Glomerular visceral epithelial cell (primary cell): ENCODE measurements around the gene RAB43.
"Not testable (repeated sequence)": the region's sequence is repeated elsewhere in the genome, so short reads cannot be mapped to it uniquely, and the experiment has no call there.

Experiments
- DNase-seq: peaks from one replicate; pipeline ENCODE4 v3.0.0-alpha.2; 2016; ENCODE audit errors: extremely low spot score

Gene RAB43

DNA sequence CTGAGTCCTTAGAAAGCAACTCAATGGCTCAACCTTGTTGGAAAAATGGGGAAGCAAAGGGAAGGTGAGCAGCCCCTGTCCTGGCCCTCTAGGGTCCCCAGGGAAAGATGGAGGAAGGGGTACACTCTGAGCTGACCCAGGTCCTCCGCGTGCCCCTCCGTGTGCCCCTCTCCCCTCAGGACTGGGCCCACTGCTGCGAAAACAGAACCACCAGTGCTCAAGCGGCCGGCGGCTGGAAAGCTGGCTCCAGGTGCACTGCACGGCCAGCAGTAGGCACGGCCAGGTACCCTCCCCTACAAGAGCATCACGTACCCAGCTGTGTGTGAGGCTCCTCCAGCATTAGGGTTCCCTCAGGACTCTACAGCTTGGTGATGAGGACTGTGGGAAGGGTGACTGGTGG, 26.3 kb downstream of the RAB43 start:
- DNase-seq, result no peak

DNA sequence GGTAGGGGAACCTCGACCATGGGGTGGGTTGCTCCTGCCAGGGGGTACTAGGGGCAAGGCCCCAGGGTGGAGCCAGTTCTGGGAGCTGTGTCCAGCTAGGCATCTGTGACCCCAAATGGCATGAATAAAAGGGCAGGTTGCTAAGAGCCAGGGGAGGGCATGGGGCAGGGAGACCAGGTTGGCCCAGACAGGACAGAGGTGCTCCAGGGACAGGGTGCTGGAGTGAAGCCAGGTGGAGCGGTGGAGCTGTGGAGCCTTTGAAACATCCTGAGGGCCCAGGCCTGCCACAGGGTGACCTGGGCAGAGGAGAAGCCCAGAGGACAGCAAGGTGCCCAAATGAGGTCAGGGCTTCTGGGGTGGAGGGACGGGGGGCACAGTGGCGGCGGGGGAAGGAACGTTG, 33.3 kb downstream of the RAB43 start:
- DNase-seq, result not testable (repeated sequence)

DNA sequence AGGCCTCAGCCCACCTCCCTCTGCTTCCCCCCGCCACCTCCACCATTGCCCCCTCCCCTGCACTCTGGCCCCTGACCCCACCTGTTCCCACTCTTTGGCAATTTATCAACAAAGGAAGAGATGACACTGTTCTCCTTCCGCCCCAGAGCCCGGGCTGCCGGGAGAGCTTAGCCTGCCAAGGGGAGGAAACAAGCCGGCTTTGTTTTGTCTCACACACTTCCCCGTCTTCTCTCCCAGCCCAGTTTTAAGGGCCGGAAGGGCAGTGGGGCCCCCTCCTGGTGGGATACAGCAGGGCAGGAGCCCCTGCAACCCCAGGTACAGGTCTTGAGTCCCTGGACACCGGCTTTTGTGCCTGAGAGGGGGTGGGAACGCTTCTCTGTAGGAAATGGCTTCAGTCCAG, 33.7 kb downstream of the RAB43 start:
- DNase-seq, result not testable (repeated sequence)

DNA sequence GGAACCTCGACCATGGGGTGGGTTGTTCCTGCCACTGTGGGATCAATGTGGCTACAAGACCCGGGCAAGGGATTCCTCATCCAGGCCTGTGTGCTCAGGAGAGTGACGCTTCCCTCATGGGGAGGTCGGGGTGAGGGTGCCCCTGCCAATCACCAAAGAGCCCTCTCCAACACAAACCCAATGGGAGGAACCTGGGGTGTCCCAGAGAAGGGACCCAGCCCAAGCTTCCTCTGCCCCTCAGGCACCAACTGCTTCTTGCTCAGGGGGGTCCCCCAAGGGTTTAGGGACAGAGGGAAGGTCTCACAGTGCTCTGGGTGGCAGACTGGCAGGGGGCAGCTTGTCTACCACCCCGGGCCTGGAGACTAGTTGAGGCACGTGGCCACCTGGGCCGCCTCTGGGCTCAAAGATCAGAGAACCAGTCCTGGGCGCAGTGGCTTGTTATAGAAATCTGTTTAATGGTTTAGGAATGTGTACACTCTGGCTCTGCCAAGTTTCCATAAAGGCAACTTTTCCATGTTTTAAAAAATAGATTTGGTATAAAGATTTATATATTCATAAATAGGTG, 34.4 kb downstream of the RAB43 start:
- no peak for DNase-seq

DNA sequence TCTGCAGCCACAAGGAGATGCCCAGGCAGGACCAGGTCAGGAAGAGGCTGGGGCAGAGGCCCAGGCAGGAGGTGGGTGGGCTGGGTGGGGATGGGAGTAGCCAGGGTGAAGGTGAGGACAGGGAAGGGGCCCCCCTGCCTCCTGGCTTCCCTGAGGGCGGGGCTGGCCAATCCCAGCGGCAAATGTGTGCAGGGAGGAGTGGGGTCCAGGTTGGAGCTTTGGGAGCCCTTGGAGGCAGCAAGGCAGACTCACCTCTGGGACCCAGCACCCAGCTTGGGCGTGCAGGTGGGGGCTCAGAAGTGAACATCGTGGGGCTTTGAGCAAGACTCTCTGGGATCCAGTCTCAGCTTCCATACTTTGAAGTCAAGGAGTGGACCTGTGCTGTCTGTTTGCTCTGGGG, 35.8 kb downstream of the RAB43 start:
- no peak for DNase-seq

DNA sequence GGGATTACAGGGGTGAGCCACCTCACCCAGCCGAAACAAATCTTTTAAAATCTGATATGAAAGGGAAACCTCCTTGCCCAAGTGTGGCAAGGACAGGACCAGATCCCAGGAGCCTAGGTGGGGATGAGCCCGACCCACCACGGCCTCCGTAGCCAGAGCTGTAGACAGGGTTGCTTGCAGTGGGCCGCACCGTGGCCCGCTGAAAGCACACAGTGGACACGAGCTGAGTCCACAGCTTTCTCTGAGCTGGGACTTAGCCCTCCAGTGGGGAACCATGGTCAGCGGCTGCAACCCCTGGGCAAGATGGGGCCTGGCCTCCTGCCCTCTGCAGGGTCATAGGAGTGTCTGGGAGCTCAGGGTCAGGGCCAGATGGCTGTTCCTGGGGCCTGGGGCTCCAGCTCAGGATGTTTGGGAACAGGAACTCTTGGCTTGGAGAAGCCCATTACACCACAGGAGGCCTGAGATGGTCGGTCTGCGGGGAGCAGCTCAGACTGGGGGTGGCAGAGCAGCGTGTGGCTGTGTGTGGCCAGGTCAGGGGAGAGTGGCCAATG, 36.4 kb downstream of the RAB43 start:
- no peak for DNase-seq

DNA sequence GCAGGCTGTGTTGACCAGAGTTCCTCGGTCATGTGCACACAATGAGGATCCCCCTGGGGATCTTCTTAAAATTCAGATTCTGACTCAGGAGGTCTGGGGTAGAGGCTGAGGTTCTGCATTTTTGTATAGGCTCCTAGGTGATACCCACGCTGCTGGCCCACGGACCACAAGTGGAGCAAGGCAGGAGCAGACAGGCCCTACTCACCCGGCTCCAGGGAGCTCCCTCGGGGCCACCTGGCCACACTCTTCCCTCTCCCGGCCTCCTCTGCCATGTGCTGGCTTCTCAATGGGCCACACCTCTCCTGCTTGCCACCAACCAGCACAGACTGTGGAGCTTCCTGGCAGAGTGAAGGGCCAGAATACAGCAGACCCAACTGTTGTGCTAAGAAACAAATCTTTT, 37.1 kb downstream of the RAB43 start:
- no peak for DNase-seq

DNA sequence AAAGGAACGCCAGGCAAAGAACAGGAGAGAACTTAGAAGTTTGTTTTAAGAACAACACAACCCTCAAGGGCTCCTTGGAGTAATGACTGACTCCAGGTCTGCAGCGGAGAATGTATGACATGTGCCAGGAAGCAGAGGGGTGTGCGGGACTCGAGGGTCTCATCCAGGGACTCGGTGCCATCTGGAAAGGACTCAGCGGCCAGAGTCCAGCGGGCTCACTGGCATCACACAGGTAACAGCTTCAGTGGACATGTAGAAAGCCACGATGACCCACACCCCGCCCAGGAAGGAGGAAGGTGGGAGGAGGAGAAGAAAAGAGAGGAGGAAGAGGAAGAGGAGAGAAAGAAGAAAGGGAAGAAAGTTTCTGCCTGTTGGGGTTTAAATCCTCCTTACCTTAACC, 39.6 kb downstream of the RAB43 start:
- DNase-seq, result no peak

DNA sequence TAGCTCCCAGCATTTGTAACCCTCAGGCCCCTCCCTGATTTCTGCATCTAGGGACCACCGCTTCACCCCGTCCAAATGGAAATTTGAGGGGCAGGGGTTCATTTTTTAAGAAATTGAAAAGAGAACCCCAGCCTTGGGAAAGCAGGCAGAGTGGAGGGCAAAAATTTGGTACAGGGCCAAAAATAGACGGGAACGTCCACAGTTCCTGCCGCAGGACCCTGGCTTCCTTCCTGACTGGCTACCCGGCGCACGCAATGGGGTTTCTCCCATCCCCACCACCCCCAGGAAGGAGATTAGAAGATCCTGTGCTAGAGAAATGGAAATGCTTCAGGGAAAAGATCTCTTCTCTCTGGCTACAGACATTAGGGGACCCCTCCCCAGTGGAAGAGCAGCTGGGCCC, 40.1 kb downstream of the RAB43 start:
- no peak for DNase-seq

DNA sequence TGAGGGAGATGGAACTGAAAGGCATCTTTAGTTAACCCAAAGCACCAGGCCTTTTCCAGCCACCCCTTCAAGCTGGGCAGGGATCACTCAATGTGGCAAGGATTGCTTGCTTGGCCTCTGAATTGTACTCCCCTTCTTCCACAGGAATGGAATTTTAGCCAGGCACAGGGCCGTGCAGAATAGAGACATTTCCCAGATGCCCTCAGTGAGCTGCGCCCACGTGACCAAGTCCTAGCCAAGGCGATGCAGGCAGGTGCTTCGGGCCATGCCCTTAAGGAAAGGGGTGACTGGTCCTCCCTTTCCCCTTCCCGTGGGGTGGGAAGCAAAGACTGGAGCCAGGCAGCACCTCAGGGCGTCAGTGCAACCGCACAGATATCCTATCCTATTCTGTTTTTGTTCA, 43.1 kb downstream of the RAB43 start:
- no peak for DNase-seq

DNA sequence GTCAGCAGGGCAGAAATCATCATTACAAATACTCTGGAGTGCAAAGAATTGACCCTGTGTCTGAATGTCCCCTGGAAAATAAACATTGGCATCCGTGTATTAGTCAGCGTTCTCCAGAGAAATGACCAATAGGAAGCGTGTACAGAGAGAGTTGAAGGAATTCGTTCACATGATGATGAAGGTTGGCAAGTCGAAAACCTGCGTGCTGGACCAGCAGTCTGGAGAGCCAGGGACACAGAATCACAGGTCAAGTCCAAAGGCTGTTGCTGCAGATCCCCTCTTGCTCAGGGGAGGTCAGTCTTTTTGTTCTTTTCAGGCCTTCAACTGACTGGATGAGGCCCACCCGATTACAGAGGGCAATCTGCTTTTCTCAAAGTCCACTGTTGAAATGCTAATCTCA, 44.4 kb downstream of the RAB43 start:
- no peak for DNase-seq

DNA sequence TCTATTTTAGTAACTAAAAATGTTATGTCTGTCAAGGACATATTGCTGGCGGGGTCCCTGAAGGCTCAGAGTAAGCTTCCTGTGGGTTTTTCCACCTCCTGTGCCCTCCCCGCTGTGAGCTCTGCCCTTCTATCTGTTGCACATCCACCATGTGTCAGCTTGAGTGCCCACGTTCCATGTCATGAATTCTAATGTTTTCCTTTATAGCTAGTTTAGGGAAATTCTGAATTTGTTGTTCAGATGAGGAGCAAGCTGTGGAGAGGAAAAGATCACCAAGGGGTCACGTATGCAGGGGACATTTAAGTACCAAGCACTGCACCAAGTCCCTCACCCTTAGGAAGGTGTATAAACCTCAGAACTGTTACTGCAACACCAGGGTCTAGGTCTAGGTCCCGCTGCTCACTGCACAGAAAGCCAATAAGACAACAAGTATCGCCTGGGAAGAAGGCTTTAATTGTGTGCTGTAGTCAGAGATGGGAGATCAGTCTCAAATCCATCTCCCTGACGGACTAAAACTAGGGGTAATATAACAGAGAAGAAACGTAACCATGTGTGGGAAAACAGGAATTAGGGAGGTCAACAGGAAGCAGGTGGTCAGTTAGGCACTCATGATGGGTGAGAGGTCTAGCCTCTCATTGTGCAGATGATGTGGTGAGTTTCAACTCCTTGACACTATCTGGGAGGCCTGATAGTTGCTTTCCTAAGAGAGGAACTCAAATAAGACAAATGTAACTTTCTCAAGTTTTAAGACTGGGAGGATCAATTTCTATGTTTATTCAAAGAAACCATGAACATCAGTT, 51.3 kb downstream of the RAB43 start:
- DNase-seq, result no peak

DNA sequence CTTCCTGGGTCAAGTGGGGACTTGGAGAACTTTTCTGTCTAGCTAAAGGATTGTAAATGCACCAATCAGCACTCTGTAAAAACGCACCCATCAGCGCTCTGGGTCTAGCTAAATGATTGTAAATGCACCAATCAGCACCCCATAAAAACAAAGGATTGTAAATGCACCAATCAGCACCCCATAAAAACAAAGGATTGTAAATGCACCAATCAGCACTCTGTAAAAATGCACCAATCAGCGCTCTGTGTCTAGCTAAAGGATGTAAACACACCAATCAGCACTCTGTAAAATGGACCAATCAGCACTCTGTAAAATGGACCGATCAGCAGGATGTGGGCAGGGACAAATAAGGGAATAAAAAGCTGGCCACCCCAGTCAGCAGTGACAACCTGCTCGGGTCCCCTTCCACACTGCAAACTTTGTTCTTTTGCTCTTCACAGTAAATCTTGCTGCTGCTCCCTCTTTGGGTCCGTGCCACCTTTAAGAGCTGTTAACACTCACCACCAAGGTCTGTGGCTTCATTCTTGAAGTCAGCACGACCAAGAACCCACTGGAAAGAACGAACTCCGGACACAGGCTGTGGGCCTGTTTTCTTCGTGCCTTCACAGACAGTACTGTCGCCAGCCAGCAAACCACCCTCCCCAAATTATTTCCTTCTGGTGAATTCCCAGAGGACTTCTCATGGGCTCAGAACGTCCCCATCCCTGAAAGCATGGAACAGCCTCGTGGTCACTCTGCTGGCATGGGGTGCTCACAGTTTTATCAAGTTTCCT, 52.1 kb downstream of the RAB43 start:
- not testable (repeated sequence) for DNase-seq

DNA sequence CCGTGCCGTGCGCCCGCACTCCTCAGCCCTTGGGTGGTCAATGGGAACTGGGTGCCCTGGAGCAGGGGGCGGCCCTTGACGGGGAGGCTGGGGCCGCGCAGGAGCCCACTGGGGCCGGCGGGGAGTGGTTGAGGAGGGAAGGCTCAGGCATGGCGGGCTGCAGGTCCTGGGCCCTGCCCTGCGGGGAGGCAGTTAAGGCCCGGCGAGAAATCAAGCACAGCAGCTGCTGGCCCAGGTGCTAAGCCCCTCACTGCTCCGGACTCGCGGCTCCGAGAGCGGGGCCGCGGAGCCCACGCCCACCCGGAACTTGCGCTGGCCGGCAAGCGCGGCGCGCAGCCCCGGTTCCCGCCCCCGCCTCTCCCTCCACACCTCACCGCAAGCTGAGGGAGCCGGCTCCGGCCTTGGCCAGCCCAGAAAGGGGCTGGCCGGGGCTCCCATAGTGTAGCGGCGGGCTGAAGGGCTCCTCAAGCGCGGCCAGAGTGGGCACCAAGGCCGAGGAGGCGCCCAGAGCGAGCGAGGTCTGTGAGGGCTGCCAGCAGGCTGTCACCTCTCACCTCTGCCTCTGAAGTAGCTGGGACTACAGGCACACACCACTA, 53.2 kb downstream of the RAB43 start:
- DNase-seq, result no peak

DNA sequence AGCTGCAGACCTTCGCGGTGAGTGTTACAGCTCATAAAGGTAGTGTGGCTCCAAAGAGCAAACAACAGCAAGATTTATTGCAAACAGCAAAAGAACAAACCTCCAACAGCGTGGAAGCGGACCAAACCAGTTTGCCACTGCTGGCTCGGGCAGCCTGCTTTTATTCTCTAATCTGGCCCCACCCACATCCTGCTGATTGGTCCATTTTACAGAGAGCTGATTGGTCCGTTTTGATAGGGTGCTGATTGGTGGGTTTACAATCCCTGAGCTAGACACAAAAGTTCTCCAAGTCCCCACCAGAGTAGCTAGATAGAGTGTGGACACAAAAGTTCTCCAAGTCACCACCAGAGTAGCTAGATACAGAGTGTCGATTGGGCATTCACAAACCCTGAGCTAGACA, 53.9 kb downstream of the RAB43 start:
- not testable (repeated sequence) for DNase-seq

DNA sequence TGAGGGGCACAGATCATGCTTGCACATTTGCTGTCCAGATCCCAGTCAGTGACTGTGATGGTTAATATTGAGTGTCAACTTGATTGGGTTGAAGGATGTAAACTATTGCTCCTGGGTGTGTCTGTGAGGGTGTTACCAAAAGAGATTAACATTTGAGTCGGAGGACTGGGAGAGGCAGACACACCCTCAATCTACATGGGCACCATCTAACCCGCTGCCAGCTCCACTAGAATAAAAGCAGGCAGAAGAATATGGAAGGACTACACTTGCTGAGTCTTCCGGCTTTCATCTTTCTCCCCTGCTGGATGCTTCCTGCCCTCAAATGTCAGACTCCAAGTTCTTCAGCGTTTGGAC, 55.9 kb downstream of the RAB43 start:
- no peak for DNase-seq

DNA sequence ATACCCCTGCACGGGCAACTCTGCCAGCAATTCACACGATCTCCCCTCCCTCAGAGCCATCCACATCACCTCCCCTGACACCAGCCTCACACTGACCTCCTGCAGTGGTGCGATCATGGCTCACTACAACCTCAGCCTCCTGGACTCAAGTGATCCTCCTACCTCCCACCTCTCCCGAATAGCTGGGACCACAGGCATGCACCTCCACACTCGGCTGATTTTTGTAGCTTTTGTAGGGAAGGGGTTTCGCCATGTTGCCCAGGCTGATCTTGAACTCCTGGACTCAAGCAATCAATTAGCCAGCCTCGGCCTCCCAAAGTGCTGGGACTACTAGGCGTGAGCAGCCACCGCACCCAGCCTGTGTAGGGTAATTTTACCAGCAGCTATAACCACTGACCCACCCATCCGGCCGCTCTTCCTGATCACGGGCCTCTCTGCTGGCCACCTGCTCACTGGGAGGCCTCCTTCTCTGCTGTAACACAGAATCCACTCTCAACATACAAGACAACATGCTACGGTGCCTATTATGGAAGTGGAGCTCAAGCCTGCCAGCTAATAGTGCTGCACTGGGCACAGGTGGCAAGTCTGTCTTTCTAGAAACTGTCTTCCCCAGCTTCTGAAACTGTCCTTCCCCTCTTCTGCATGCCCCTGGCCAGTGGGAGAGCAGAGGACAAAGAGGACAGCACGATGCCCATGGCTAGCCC, 56.4 kb downstream of the RAB43 start:
- no peak for DNase-seq

DNA sequence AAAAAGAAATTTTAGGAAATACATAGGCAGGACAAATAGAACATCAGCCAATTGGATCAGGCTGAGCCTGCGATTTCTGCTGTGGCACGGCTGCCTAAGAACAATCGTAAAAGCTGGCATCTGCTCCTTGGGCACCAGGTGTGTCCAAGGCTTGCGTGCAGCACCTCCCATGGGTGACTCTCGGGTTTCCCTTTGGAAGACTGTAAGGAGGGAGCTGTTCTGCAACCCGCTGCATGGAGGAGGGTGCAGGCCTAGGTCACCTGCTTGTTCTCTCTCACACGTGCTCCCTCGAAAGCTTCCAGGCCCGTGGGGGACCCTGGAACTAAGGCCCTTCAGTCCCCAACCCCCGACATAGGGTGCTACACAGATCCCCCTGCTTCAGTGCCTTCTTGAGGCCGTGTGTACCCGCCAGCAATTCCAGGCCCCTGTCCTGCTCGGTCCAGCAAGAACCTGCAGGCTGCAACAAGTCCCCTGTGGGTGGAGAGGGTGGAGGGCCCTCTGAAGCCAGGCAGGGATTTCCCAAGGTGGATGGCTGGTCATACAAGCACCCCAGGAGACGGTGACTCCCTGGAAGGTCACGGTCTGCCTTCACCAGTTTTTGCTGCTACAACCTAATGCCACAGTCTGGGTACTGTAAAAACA, 57.6 kb downstream of the RAB43 start:
- DNase-seq, result no peak

DNA sequence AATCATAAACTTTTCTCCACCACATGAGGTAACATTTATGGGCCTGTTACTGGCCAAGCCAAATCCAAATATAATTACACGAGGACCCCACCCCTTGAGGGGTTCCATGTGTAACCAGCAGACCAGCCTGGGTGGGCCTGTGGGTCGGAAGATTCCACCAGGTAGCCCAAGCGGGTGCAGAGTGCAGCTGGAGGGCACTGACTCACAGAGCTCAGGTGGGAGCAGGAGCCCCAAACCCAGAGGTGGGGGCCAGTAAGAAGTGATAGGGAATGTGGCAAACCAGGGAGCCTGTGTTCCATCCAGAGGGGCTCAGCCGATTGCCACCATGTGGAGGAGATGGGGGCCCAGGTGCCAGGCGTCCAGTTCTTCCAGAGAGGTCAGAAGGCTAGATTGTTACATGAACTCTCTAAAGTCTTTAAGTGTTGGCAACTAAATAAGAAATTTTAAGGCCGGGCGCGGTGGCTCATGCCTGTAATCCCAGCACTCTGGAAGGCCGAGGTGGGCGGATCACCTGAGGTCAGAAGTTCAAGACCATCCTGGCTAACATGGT, 58.4 kb downstream of the RAB43 start:
- DNase-seq, result no peak

DNA sequence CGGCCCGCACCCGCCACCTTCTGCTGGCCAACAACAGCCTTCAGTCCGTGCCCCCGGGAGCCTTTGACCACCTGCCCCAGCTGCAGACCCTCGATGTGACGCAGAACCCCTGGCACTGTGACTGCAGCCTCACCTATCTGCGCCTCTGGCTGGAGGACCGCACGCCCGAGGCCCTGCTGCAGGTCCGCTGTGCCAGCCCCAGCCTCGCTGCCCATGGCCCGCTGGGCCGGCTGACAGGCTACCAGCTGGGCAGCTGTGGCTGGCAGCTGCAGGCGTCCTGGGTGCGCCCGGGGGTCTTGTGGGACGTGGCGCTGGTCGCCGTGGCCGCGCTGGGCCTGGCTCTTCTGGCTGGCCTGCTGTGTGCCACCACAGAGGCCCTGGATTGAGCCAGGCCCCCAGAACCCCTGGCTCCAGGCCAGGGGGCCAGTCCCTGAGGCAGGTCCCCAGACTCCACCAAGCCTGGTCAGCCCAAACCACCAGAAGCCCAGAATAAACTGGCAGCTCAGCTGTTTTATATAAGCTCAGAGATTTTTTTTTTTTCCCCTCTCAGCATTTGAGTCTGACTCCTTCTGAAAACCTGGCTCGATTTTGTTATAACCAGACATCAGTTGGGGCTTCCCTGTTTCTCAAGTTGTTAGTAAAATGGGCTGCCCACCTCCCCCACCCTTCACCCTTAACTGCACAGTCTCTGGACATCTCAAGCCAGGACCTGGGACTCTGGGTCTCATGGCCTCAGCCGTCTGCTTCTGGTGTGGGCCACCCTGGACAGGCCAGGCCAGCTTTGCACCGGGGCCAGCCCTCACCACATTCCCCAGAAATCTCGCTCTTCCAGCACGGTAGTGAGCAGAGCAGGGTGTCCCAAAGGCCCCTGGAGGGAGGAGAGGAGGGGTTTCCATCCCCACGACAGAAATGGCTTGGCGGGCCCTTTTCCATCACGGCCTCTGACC, 59.4 kb downstream of the RAB43 start:
- DNase-seq, result no peak
